Activated B cell treated with CpG ODN at 0.5 μM for 24 hours (primary cell): ENCODE data around the gene ITPR3. TPM values are rescaled to one million over a fixed set of nuclear protein-coding genes. Genes with fewer than 3 reads are reported as not detected.

Source experiments
- ATAC-seq: fragments of 200-7000 bp; cut with Tn5 transposase; one replicate; pipeline ENCODE4 v1.10.0; 2021; ENCODE audit warnings: low read depth, mild to moderate bottlenecking, moderate library complexity
- CTCF ChIA-PET: fragments of 350-600 bp; sonication (Branson Sonifier 250); formaldehyde crosslinking; loops from one replicate; lab custom pipeline; 2021; ENCODE audit warnings: antibody characterized with exemption; lab: Charles Lee
- POLR2A ChIA-PET: fragments of 350-600 bp; sonication (Branson Sonifier 250); formaldehyde crosslinking; loops from one replicate; lab custom pipeline; 2021; ENCODE audit warnings: antibody characterized with exemption; lab: Charles Lee
- DNase-seq: peaks from one replicate; pipeline ENCODE4 v3.0.0; 2022
- H3K27ac Mint-ChIP-seq: one replicate; pipeline ENCODE4 v1.8.0; 2020; ENCODE audit warnings: mixed read lengths
- H3K27me3 Mint-ChIP-seq: one replicate; pipeline ENCODE4 v1.8.0; 2021; ENCODE audit warnings: mixed read lengths
- H3K36me3 Mint-ChIP-seq: one replicate; pipeline ENCODE4 v1.8.0; 2021; ENCODE audit warnings: low read depth, mixed read lengths
- H3K4me1 Mint-ChIP-seq: one replicate; pipeline ENCODE4 v1.8.0; 2021; ENCODE audit warnings: mixed read lengths
- H3K4me3 Mint-ChIP-seq: one replicate; pipeline ENCODE4 v1.8.0; 2020; ENCODE audit warnings: mild to moderate bottlenecking, mixed read lengths
- H3K9me3 Mint-ChIP-seq: one replicate; pipeline ENCODE4 v1.8.0; 2020; ENCODE audit warnings: mixed read lengths
- CTCF ChIP-seq: fragments of 200-600 bp; IDR thresholded peaks from one replicate; pipeline ENCODE4 v1.8.0; 2022; ENCODE audit warnings: antibody characterized with exemption, mild to moderate bottlenecking
- intact Hi-C: fragments of 100-400 bp; cut with micrococcal nuclease; formaldehyde crosslinking; loops from one replicate; pipeline ENCODE4 v1.15.1; 2024
- total RNA-seq: library from RNA; stranded (reverse); gene quantifications from 2 replicates; pipeline ENCODE4 v1.2.3, GENCODE V29; 2022

The ITPR3 gene
- total RNA-seq: 31.7 and 35.5 TPM in 2 replicates

DNA sequence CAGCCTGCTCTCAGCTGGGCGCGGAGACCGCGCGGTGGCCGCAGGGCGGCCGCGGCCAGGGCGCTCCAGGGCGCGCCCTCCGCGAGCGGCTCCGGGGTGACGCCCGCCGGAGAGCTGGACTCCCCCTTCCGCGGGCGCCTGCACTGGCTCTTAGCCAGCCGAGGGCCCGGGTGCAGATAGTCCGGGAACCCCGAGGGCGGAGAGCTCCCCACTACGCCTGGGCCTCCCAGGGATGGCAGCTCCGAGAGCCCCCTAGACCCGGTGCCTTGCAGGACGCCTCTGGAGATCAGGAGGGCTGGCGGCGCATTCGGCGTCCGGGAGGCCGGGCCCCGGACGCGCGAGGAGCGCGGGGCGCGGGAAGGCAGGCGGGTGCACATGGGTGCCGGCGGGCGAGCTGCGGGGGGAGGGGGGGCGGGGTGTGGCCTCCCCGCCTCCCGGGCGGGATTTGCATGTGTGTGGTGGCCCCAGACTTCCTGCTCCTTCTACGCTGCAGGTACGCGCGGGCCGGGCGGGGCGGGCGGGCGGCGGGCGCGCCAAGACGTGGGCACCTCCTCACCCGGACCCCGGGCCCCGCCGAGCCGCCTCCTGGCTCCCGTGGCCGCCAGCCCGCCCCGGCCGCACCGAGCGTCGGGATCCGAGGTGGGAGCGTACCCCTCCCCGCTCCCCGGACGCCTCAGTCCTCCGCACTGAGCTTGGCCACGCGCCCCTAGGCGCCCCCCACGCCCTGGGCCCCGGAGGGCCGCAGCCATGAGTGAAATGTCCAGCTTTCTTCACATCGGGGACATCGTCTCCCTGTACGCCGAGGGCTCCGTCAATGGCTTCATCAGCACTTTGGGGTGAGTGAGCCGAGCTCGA is at the start of gene ITPR3:
ITPR3 (plus strand) TSS at position 467 of the 855 bp plus-strand sequence; CDS start at position 748, 281 bp downstream.
- Mint-ChIP-seq H3K27ac (peak within 1 kb of the TSS; percentile 76), H3K4me1 (peaks cover 47% of the 10 kb centered on the region), H3K4me3 (peak within 1 kb of the TSS; percentile 89), H3K27me3 (no peaks in the 10 kb centered on the region), H3K36me3 (peaks cover 11% of the 10 kb centered on the region), H3K9me3 (no peaks in the 10 kb centered on the region)
- ATAC-seq (peak; percentile 85), DNase-seq (peak; percentile 71)
- ChIA-PET CTCF (interaction anchor here (0.6 to 1.8 kb wide), 6 partner anchors 11 to 90 kb away, joined by 3 to 9 read pairs (median 4); partner anchors contain the start of gene UQCC2), POLR2A (interaction anchor here (0.5 to 3.6 kb wide), 21 partner anchors 9 to 507 kb away, joined by 3 to 37 read pairs (median 8); partner anchors contain the start of genes BAK1, PHF1 and UQCC2)
- intact Hi-C loops: loop anchor here (1.0 to 5.0 kb wide), 4 partner anchors 11 to 91 kb away; partner anchors contain the start of gene UQCC2
- no peak for TF ChIP-seq CTCF

- intact Hi-C loops: loop anchor here (1.0 to 5.0 kb wide), 12 partner anchors 9 to 1687 kb away; partner anchors contain the start of genes B3GALT4, BAK1, CUTA and KIFC1
- Mint-ChIP-seq H3K9me3 (no peaks in the 10 kb centered on the region), H3K4me1 (peaks cover 40% of the 10 kb centered on the region), H3K27ac (peak overlapping the region; percentile 100), H3K36me3 (peaks cover 44% of the 10 kb centered on the region), H3K4me3 (peak overlapping the region; percentile 89), H3K27me3 (no peaks in the 10 kb centered on the region)
- CTCF ChIA-PET: interaction anchor here (1.3 kb wide), 2 partner anchors 8 to 123 kb away, joined by 3 to 5 read pairs; partner anchors contain the start of gene BAK1
- DNase-seq: no peak
- POLR2A ChIA-PET: interaction anchor here (0.5 to 4.1 kb wide), 15 partner anchors 8 to 272 kb away, joined by 3 to 33 read pairs (median 7); partner anchors contain the start of genes BAK1, CUTA, ITPR3 and PHF1
- ATAC-seq: no peak
- no peak for TF ChIP-seq CTCF
These were observed 49.3 kb upstream of the ITPR3 start for GRCh38 chr6:33571637-33572316.

DNA sequence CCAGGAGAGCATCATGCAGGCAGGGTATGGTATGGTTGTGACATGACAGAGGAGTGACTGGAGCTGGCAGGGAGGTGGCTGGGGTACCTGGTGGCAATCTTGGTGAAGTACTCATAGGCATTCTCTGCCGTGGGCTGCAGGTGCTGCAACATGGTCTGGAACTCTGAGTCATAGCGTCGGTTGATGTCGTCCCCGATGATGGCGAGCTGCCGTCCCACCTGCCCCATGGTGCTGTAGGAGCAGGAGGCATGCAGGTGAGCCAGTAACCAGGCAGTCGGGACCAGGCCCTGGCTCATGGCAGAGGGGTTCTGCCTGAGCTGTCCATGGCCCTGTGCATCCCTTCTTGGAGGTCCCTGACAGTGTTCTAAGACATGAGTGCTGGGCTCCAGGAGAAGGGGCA is 45.9 kb upstream of the ITPR3 start:
- no peaks in the 10 kb centered on the region for H3K27me3 Mint-ChIP-seq
- peaks cover 60% of the 10 kb centered on the region for H3K4me1 Mint-ChIP-seq
- H3K36me3 Mint-ChIP-seq: peaks cover 59% of the 10 kb centered on the region
- no peak overlapping the region for H3K4me3 Mint-ChIP-seq
- ChIA-PET CTCF (no interaction called here), POLR2A (interaction anchor here (1.5 kb wide), 1 partner anchor 121 kb away, joined by 4 read pairs; the partner anchor contains the start of gene ZBTB9)
- H3K27ac Mint-ChIP-seq: no peak overlapping the region
- intact Hi-C loops: no loop called here
- DNase-seq (no peak), ATAC-seq (no peak)
- TF ChIP-seq CTCF: no peak
- no peaks in the 10 kb centered on the region for H3K9me3 Mint-ChIP-seq

DNA sequence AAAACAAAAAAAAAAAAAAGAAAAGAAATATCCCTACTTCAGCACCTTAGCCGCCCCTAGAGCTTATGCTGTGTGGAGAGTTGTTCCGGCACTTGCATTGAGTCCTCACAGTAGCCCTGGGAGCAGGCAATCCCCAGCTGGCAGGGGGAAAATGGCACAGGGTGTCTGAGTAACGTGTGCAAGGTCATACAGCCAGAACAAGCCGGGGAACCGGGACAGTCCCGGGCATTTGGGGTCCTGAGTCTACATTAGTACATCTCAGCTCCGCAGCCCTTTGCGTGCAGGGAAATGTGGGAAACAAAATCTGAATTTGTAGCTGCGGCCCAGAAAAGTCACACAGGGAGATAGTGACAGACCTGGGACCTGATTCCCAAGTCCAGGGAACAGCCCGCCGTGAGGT is 44.5 kb upstream of the ITPR3 start:
- peaks cover 50% of the 10 kb centered on the region for H3K4me1 Mint-ChIP-seq
- CTCF ChIA-PET: interaction anchor here (0.6 kb wide), 1 partner anchor 22 kb away, joined by 3 read pairs; no protein-coding TSS in a partner anchor
- no peak overlapping the region for H3K27ac Mint-ChIP-seq
- no peak for DNase-seq
- H3K4me3 Mint-ChIP-seq: no peak overlapping the region
- H3K27me3 Mint-ChIP-seq: no peaks in the 10 kb centered on the region
- no peak for ATAC-seq
- TF ChIP-seq CTCF: no peak
- POLR2A ChIA-PET: interaction anchor here (0.6 to 0.7 kb wide), 2 partner anchors 703 to 941 kb away, joined by 5 to 8 read pairs; no protein-coding TSS in a partner anchor
- intact Hi-C loops: no loop called here
- no peaks in the 10 kb centered on the region for H3K9me3 Mint-ChIP-seq
- peaks cover 48% of the 10 kb centered on the region for H3K36me3 Mint-ChIP-seq
